Coronary artery (tissue), 2 donors: ENCODE results near the gene GPBP1.

Experiments used
- DNase-seq: peaks from one replicate; pipeline ENCODE4 v3.0.0-alpha.2; 2017; ENCODE audit warnings: low spot score
- H3K27ac ChIP-seq, 2 donors: fragments of 200-600 bp; sonication (generic); one replicate each; pipeline ENCODE4 v1.5.1; 2016 to 2019
- H3K4me3 ChIP-seq: fragments of 200-600 bp; sonication (generic); 2 replicates; pipeline ENCODE4 v1.5.1; 2016; ENCODE audit warnings: mild to moderate bottlenecking, moderate library complexity
- TF ChIP-seq, protein P1 (sequence below): fragments of 200-600 bp; sonication (generic); IDR thresholded peaks from one replicate; pipeline ENCODE4 v1.5.1; 2019; ENCODE audit warnings: antibody characterized with exemption

Gene GPBP1

GRCh38 chr5:57215629-57216195 is 41.9 kb downstream of the GPBP1 start:
- no peak overlapping the region for H3K27ac ChIP-seq
- TF ChIP-seq, protein P1, sequence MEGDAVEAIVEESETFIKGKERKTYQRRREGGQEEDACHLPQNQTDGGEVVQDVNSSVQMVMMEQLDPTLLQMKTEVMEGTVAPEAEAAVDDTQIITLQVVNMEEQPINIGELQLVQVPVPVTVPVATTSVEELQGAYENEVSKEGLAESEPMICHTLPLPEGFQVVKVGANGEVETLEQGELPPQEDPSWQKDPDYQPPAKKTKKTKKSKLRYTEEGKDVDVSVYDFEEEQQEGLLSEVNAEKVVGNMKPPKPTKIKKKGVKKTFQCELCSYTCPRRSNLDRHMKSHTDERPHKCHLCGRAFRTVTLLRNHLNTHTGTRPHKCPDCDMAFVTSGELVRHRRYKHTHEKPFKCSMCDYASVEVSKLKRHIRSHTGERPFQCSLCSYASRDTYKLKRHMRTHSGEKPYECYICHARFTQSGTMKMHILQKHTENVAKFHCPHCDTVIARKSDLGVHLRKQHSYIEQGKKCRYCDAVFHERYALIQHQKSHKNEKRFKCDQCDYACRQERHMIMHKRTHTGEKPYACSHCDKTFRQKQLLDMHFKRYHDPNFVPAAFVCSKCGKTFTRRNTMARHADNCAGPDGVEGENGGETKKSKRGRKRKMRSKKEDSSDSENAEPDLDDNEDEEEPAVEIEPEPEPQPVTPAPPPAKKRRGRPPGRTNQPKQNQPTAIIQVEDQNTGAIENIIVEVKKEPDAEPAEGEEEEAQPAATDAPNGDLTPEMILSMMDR: no peak
- H3K4me3 ChIP-seq: no peak overlapping the region
- DNase-seq: no peak

DNA sequence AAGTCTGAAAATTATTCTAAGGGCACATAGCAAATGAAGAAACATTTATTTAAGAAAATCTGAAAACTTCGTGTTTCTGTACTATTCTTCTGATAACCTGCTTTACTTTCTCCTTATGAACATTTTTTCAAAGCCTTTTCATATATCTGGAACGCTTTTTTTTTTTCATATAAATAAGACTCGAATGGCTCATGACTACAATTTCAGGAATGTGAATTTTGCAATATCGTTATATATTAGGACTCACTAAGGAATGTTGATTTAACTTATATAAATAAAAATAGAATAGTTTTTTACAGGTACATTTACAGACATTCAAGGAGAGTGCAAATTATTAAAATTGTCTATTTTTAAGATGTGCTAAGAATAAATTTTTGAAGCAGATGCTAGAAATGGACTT is 42.9 kb downstream of the GPBP1 start:
- DNase-seq: no peak
- no peak overlapping the region for H3K4me3 ChIP-seq

GRCh38 chr5:57219386-57219785 is 45.5 kb downstream of the GPBP1 start:
- Histone ChIP-seq H3K4me3 (no peak overlapping the region), H3K27ac (no peak overlapping the region)
- DNase-seq: no peak
- TF ChIP-seq, protein P1: no peak

More for the DNA sequence above, 42.9 kb downstream of the GPBP1 start:
- TF ChIP-seq, protein P1: no peak
- no peak overlapping the region for H3K27ac ChIP-seq

DNA sequence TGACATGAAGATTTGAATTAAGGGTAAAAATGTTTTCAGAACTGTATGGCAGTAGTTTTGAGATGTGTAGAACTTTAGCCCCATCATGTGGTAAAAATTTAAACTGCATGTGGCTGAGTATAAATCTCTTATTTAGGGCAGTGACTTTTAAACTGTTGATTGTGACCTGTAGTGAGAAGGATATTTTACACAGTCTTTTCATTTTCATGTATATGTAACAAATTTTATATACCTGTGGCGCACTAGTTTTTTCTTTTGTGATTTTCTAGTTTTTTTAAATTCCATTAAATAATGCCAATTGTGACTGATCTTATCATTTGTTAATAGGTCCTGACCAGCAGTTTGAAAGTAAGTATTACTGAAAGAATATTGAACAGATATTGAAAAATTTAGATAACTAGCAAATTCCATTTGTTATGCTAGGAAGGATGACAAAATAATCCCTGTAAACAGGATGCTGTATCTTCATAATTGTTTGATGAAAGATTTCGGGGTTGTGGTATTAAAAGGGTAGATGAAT is 47.2 kb downstream of the GPBP1 start:
- no peak overlapping the region for H3K4me3 ChIP-seq
- TF ChIP-seq, protein P1: peak; percentile 80
- H3K27ac ChIP-seq: no peak overlapping the region
- DNase-seq: no peak

- TF ChIP-seq, protein P1: no peak
- H3K27ac ChIP-seq: no peak overlapping the region
- no peak for DNase-seq
- H3K4me3 ChIP-seq: no peak overlapping the region
These were observed 51.7 kb downstream of the GPBP1 start for GRCh38 chr5:57225553-57225952.

DNA sequence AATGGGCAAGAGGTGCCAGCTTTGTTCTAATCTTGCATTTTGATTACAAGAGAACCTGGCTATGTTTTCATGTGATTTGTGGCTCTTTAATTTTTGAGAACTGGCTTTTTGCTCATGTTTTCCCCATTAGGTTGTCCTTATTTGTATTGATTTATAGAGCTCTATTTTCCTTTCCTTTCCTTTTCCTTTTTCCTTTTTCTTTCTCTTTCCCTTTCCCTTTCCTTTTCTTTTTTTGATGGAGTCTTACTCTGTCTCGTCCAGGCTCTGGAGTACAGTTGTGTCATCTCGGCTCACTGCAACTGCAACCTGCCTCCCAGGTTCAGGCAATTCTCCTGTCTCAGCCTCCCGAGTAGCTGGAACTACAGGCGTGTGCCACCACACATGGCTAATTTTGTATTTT is 55.5 kb downstream of the GPBP1 start:
- Histone ChIP-seq H3K27ac (no peak overlapping the region), H3K4me3 (no peak overlapping the region)
- TF ChIP-seq, protein P1: no peak
- no peak for DNase-seq

DNA sequence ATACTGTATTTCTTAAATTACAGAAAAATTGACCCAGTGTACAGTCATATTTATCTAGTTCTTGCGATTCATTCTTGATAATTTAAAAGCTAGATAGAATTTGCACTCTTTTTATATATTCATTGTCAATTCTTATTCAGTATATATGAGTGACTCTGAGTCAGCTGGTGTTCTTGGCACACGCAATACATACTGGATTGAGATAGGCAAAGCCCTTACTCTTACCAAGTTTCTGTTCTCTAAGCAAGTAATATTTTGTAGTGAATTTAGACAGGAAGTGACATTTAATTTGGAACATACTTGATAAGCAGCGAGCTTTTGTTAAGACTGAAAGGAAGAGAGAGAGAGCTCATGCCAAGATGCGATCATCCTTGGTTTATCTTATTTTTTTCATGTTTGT is 57.7 kb downstream of the GPBP1 start:
- no peak overlapping the region for H3K27ac ChIP-seq
- no peak for DNase-seq
- TF ChIP-seq, protein P1: no peak
- H3K4me3 ChIP-seq: no peak overlapping the region
